ENCODE measurements around the gene VPS33A. TPM values are rescaled to one million over a fixed set of nuclear protein-coding genes. Genes with fewer than 3 reads are reported as not detected.
A peak's percentile ranks its signal among the peaks of the same experiment; 100 is the strongest.

The VPS33A gene
- polyA plus RNA-seq, 3 donors: 16.2 to 23.5 (median 18.2) TPM

DNA sequence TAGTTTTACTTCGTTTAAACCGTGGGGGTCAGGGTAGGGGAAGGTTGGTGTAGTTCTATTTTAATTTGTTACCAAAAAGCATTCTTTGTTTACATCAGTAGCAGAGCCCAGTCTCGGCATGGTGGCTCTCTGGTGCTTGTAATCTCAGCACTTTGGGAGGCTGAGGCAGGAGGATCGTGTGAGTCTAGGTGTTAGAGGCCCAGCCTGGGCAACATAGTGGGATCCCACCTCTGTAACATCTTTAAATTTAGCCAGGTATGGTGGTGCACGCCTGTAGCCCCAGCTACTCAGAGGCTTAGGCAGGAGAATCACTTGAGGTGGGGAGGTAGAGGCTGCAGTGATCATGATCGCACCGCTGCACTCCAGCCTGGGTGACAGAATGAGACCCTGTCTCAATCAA, 81.2 kb downstream of the VPS33A start:
- no peak for DNase-seq

DNA sequence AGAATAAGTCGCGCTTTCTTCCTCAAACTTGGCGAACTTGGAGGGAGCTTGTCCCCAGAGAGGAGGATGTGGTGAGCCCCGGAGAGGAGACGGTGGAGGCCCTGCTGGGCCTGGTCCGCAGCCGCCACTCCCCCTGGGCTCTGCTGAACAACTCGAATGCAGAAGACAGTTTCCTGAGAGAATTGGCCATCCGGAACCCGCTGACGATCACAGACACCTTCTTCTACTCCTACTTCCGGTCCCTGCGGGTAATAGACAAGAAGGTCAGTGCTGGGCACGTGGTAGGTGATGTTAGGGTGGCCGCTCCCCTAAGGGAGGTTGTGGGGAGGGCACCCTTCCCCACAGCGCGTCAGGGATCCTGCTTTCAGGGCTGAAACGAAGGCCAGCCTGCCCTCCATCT, 81.8 kb downstream of the VPS33A start:
- DNase-seq: no peak

DNA sequence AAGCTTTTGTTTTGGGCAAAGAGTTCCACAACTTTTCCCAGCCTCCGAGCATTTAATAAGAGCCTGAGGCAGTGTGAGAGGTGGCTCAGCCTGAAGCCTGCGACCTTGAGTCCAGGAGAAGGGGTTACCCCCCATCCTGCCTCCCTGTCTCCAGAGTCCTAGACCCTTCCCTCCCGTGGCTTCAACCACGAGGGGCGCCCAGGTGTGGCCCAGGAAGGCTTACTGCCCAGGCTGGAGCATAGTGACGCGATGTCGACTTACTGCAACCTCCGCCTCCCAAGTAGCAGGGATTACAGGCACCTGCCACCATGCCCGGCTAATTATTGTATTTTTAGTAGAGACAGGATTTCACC, 82.7 kb downstream of the VPS33A start:
- DNase-seq: no peak

DNA sequence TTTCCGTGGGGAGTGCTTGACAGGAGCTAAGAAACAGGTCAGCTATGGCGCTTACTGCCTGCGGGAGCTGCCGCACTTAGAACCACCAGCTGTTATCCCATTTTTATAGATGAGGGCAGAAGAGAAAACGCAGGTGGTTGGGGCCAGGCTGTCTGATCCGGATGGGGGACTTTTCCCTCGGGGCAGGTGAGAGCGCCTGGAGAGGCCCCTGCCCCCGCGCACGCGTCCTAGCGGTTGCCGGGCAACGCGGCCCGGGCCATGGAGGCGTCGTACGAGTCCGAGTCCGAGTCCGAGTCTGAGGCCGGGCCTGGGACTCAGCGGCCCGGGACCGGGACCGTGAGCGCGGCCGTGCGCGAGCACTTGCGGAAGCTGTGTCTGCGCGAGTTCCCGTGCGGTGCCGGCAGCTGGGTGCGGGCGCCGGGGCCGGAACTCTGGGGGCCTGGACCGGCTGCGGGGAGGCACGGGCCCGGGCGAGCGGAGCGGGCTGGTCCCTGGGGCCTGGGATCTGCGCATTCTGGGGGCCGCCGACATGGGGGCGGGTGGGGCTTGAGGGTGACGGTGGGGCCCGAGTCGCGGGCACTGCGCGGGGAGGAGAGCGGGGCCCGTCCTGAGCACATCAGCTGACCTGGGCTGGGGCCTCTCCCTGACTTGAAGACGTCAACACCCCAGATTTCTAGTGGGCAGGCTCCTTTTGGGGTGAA, 83.3 kb downstream of the VPS33A start, which contains the start of gene LRRC43:
Gene LRRC43, plus strand, starts transcription at position 237 of the 701 bp plus-strand sequence. Its CDS starts 22 bp downstream, at position 259.
- peak; percentile 61 for DNase-seq

Other genes starting within 250 kb of the VPS33A start
- 10 to 100 TPM; 39.8 to 45.1 (median 40.7) TPM for gene BCL7A, start 244.6 kb downstream of the VPS33A start, polyA plus RNA-seq (ENCODE audit: insufficient read length in 3 of 3)
- gene MLXIP, start 187.7 kb downstream of the VPS33A start, polyA plus RNA-seq (ENCODE audit: insufficient read length in 3 of 3): 10 to 100 TPM; 32.7 to 52.6 (median 46.4) TPM
- gene IL31, start 92.3 kb downstream of the VPS33A start, polyA plus RNA-seq (ENCODE audit: insufficient read length in 3 of 3): not detected
- 1 to 10 TPM; 4.8 to 8.7 (median 8.0) TPM for gene LRRC43, start 83.4 kb downstream of the VPS33A start, polyA plus RNA-seq (ENCODE audit: insufficient read length in 3 of 3)
- gene B3GNT4, start 62.8 kb downstream of the VPS33A start, polyA plus RNA-seq (ENCODE audit: insufficient read length in 3 of 3): 1 to 10 TPM; 3.6 to 4.5 (median 4.2) TPM
- 10 to 100 TPM; 65.1 to 74.3 (median 70.1) TPM for gene DIABLO, start 40.4 kb downstream of the VPS33A start, polyA plus RNA-seq (ENCODE audit: insufficient read length in 3 of 3)
- gene CLIP1, start 156.2 kb upstream of the VPS33A start, polyA plus RNA-seq (ENCODE audit: insufficient read length in 3 of 3): 10 to 100 TPM; 35.9 to 44.5 (median 40.6) TPM
- 10 to 100 TPM; 34.3 to 50.3 (median 44.8) TPM for gene ZCCHC8, start 234.4 kb upstream of the VPS33A start, polyA plus RNA-seq (ENCODE audit: insufficient read length in 3 of 3)